ENCODE results near the gene MLX. TPM values are rescaled to one million over a fixed set of nuclear protein-coding genes. Genes with fewer than 3 reads are reported as not detected.
"Not testable (repeated sequence)": the region's sequence is repeated elsewhere in the genome, so short reads cannot be mapped to it uniquely, and the experiment has no call there.

Gene MLX
- polyA plus RNA-seq, 3 donors: 33.9 to 35.7 (median 34.7) TPM

GRCh38 chr17:42554250-42555121 lies 12.4 kb upstream of the MLX start:
- peak in 1 of 3 donors; percentile 80 for DNase-seq (ENCODE audit: low read depth in 3 of 3, low spot score in 2 of 3)

- DNase-seq (ENCODE audit: low read depth in 3 of 3, low spot score in 2 of 3): no peak
Observed at GRCh38 chr17:42555122-42555622, 11.7 kb upstream of the MLX start.

- DNase-seq (ENCODE audit: low read depth in 3 of 3, low spot score in 2 of 3): not testable (repeated sequence)
Observed at GRCh38 chr17:42555961-42556617, 10.8 kb upstream of the MLX start.

DNA sequence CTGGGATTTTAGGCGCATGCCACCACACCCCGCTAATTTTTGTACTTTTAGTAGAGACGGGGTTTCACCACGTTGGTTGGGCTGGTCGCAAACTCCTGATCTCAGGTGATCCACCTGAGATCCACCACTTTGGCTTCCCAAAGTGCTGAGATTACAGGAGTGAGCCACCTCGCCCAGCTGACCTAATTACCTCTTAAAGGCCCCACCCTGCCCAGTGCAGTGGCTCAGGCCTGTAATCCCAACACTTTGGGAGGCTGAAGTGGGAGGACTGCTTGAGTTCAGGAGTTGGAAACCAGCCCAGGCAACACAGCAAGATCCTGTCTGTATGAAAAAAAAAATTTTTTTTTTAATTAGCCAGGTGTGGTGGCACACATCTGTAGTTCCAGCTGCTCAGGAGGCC lies 7.8 kb upstream of the MLX start:
- no peak for DNase-seq (ENCODE audit: low read depth in 3 of 3, low spot score in 2 of 3)

GRCh38 chr17:42560246-42560645 lies 6.7 kb upstream of the MLX start:
- DNase-seq (ENCODE audit: low read depth in 3 of 3, low spot score in 2 of 3): no peak

- DNase-seq (ENCODE audit: low read depth in 3 of 3, low spot score in 2 of 3): peak; percentile 94 to 98 (median 96)
Observed at GRCh38 chr17:42561897-42562387, 5.0 kb upstream of the MLX start, which contains the start of gene COASY. Gene COASY (plus strand): TSS chr17:42562148. CDS start chr17:42562623, 475 bp downstream.

DNA sequence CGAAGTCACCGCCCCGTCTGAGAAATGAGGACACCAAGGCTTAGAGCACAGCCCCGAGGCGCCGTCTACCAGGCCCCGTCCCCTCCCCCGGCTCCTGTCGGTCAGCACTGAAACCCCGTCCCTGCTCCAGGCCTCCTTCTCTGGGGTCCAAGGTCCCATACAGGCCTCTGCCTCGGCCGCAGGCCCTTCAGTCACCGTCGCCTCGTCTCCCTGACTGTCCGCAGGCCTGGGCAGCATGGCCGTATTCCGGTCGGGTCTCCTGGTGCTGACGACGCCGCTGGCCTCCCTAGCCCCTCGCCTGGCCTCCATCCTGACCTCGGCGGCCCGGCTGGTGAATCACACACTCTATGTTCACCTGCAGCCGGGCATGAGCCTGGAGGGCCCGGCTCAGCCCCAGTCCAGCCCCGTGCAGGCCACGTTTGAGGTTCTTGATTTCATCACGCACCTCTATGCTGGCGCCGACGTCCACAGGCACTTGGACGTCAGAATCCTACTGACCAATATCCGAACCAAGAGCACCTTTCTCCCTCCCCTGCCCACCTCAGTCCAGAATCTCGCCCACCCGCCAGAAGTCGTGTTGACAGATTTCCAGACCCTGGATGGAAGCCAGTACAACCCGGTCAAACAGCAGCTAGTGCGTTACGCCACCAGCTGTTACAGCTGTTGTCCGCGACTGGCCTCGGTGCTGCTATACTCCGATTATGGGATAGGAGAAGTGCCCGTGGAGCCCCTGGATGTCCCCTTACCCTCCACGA lies 4.3 kb upstream of the MLX start:
- no peak for DNase-seq (ENCODE audit: low read depth in 3 of 3, low spot score in 2 of 3)

GRCh38 chr17:42563143-42563509 lies 3.8 kb upstream of the MLX start:
- no peak for DNase-seq (ENCODE audit: low read depth in 3 of 3, low spot score in 2 of 3)

DNA sequence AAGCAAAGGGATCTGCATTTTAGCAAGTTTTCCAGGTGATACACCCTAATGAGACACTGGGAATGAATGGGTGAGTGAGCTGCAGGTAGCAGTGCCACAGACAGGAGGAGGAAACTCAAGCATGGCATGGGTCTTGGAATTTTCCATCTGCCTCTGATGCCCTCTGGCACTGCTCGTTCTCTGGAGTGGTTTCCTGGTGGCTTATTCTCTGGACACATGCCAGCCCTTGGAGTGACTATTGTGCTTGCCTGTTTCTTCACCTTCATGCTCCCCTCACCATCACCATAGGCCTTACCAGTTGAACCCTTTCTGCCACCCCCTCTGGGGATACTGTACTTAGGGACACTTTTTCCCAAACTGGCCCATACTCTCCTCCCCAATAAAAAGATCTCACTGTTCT lies 3.4 kb upstream of the MLX start:
- no peak for DNase-seq (ENCODE audit: low read depth in 3 of 3, low spot score in 2 of 3)

DNA sequence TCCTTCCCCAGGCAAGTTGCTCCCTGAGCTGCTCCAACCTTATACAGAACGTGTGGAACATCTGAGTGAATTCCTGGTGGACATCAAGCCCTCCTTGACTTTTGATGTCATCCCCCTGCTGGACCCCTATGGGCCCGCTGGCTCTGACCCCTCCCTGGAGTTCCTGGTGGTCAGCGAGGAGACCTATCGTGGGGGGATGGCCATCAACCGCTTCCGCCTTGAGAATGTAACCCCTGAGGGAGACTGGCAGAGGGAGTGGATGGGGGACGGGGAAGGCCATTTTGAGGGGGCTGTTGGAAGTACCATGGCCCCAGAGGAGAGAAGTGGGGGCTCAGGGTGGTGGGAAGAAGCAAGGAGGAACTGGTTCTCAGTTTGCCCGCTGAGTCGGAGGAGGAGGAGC lies 3.0 kb upstream of the MLX start:
- DNase-seq (ENCODE audit: low read depth in 3 of 3, low spot score in 2 of 3): no peak

- no peak for DNase-seq (ENCODE audit: low read depth in 3 of 3, low spot score in 2 of 3)
Observed at GRCh38 chr17:42564815-42565522, 1.9 kb upstream of the MLX start.

- DNase-seq (ENCODE audit: low read depth in 3 of 3, low spot score in 2 of 3): no peak
Observed at GRCh38 chr17:42565523-42566214, 1.2 kb upstream of the MLX start.

DNA sequence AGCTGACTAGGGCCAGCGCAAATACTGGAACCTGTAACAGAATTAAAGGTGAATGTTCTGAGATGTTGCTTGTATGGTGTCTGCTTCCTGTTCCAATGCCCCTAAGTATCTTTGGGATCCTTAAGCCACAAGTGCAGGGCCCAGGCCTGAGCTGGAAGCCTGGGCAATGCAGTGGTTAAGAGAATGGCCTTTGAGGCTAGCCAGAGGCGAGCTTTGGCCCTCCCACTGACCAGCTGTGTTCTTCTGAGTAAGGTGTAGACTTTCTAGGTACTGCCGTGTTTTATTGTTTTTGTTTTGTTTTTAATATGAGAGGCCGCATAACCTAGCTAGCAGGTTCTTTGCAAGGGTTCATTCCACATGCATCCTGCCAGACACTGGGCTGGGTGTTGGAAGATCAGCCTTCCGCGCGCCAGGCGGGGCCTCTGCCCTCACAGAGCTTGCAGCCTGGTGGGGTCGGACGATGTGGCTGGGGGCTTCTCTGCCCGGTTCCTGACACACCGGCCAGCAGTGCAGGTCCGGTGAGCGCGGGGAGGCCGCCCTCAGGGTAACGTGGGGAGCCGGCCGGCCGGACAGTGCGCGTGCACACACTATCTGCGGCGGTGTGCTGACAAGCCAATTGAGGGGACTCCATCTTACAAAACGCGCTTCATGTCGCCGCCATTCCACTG lies 551 bp upstream of the MLX start:
- DNase-seq (ENCODE audit: low read depth in 3 of 3, low spot score in 2 of 3): no peak

DNA sequence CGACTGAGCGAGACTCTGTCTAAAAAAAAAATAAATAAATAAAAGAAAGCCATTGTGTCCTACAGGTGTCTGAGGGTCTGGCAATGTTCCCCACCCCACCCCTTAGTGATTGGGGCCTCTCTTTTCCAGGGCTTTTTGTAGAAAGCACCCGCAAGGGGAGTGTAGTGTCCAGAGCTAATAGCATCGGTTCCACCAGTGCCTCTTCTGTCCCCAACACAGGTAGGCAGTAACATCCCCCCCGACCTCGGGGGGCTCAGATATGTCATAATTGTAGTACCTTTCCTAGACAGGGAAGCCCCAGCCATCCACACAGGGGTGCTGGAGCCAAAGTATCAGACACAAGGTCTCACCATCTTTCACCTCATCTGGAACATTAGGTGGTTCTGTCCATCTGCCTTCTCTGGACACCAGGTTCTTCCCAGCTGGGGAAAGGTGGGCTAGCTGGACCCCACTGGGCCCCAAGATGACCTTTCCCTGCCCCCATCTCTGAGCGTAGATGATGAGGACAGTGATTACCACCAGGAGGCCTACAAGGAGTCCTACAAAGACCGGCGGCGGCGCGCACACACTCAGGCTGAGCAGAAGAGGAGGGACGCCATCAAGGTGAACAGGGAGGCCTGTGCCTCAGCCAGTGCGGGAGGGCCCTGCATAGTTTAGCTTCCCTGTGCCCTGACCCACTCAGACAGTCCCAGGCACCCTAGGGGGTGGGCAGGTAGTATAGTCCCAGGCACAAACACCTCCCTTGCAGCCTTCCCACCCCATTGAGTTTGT lies 1.6 kb downstream of the MLX start:
- no peak for DNase-seq (ENCODE audit: low read depth in 3 of 3, low spot score in 2 of 3)

GRCh38 chr17:42571435-42572225 lies 4.7 kb downstream of the MLX start:
- no peak for DNase-seq (ENCODE audit: low read depth in 3 of 3, low spot score in 2 of 3)

DNA sequence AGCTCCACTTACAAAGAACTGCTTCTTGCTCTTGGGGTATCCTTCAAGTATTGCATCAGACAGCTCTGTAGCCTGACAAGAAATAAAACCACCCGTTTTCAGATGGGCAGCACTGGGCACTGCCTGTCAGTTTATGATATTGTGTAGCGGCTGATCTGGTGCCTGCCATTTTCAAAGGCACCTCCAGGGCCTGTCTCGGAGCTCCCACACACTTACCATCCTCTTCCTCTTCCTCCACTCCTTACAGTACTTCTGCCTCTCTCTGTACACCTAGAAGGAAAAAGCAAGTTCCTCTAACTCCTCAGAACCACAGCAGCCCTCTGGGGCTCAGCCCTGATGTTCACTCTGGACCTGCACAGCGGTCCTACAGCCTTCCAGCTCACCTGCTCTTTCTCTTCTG lies 6.2 kb downstream of the MLX start:
- no peak for DNase-seq (ENCODE audit: low read depth in 3 of 3, low spot score in 2 of 3)

DNA sequence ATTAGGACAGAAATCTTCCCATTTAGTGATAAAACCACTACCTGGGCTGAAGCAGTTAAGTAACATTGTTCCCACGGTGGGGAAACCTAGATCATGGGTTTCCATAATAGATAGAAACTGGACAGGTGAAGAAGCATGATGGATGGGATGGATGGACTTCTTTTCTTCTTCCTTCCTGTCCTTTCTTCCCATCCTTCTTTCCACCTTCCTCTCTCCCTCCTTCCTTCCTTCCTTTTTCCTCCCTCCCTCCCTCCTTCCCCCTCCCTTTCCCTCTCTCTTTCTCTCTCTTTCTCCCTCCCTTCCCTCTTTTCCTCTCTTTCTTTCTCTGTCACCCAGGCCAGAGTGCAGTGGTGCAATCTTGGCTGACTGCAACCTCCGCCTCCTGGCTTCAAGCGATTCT lies 7.6 kb downstream of the MLX start:
- no peak for DNase-seq (ENCODE audit: low read depth in 3 of 3, low spot score in 2 of 3)

GRCh38 chr17:42577140-42577531 lies 10.2 kb downstream of the MLX start:
- DNase-seq (ENCODE audit: low read depth in 3 of 3, low spot score in 2 of 3): no peak

Measured in right renal cortex interstitium (tissue), 3 donors.